ENCODE data around the gene NTM. TPM values are rescaled to one million over a fixed set of nuclear protein-coding genes. Genes with fewer than 3 reads are reported as not detected.
"Not testable (repeated sequence)": the region's sequence is repeated elsewhere in the genome, so short reads cannot be mapped to it uniquely, and the experiment has no call there.

The NTM gene
- total and polyA plus RNA-seq, 4 experiments from 2014 or later, result not detected

DNA sequence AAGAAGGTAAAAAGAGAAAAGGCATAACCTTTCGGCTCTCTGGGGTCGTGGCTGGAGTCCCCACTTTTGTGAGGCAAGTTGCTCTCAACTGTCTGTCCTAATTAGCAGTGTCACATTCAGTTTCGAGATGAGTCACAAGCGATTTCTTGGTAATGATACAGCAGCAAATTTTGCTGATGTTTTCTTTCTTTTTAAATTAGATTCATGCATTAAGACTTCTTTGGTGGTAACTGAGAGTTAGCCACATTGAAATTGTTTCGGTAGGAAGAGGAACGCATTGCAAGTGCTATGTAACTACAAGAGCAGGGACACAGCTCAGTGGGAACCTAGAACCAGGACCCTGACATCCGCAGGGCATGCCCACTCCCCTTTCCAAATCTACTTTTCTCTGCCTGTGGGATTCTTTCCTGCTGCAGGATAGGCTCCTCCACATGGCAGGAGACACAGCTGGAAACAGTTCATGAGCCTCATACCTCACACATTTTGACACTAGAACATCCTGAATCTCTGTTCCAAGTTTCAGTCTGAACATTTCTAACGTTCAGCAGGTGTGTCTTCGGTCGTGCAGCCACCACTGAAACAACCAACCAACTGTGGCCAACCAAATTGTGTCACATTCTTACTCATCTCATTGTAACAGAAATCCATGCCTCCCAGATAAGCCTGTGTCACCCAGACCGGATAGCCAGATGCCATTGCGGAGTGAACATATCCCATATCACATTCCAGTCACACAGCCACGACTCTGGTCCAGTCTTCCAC lies 987.6 kb downstream of the NTM start:
- Mint-ChIP-seq H3K36me3 (no peaks in the 10 kb centered on the region), H3K9me3 (peaks cover 0 to 6% (median 1%) of the 10 kb centered on the region in 8 donors), H3K4me3 (peak overlapping the region in 5 of 8 donors; percentile 12 to 37 (median 17)), H3K27ac (peak overlapping the region in 1 of 7 donors; percentile 15), H3K27me3 (peaks cover 0 to 1% of the 10 kb centered on the region in 2 donors), H3K4me1 (peaks cover 9 to 19% (median 14%) of the 10 kb centered on the region in 4 donors)
- Histone ChIP-seq H3K4me1 (ENCODE audit: insufficient read depth, low read length) (peaks cover 13% of the 10 kb centered on the region), H3K4me3 (ENCODE audit: low read length in 2 of 2) (no peak overlapping the region), H3K9me3 (ENCODE audit: control insufficient read depth in 1 of 2, low read length in 2 of 2) (no peaks in the 10 kb centered on the region), H3K27me3 (ENCODE audit: insufficient read depth, low read length) (no peaks in the 10 kb centered on the region), H3K27ac (ENCODE audit: low read depth, low read length) (no peak overlapping the region), H3K36me3 (ENCODE audit: insufficient read depth, low read length) (no peaks in the 10 kb centered on the region)
- POLR2A ChIA-PET (ENCODE audit: partially characterized antibody), result no interaction called here
- DNase-seq, result no peak
- intact Hi-C loops (cut with micrococcal nuclease), result no loop called here
- CTCF ChIA-PET (ENCODE audit: partially characterized antibody), result no interaction called here

- peaks cover 0 to 7% (median 3%) of the 10 kb centered on the region in 8 donors for H3K9me3 Mint-ChIP-seq
- CTCF ChIA-PET (ENCODE audit: partially characterized antibody), result no interaction called here
- no peak for DNase-seq
- H3K27me3 ChIP-seq (ENCODE audit: insufficient read depth, low read length), result no peaks in the 10 kb centered on the region
- H3K9me3 ChIP-seq (ENCODE audit: control insufficient read depth in 1 of 2, low read length in 2 of 2), result no peaks in the 10 kb centered on the region
- intact Hi-C loops (cut with micrococcal nuclease), result no loop called here
- H3K4me3 ChIP-seq (ENCODE audit: low read length in 2 of 2), result no peak overlapping the region
- H3K4me3 Mint-ChIP-seq, result peak overlapping the region in 3 of 8 donors; percentile 1 to 15 (median 7)
- POLR2A ChIA-PET (ENCODE audit: partially characterized antibody), result no interaction called here
- no peak overlapping the region for H3K27ac Mint-ChIP-seq
- peaks cover 9 to 19% (median 14%) of the 10 kb centered on the region in 4 donors for H3K4me1 Mint-ChIP-seq
- H3K27me3 Mint-ChIP-seq, result peaks cover 0 to 1% of the 10 kb centered on the region in 2 donors
- H3K36me3 ChIP-seq (ENCODE audit: insufficient read depth, low read length), result no peaks in the 10 kb centered on the region
- H3K36me3 Mint-ChIP-seq, result no peaks in the 10 kb centered on the region
- H3K27ac ChIP-seq (ENCODE audit: low read depth, low read length), result no peak overlapping the region
- peaks cover 13% of the 10 kb centered on the region for H3K4me1 ChIP-seq (ENCODE audit: insufficient read depth, low read length)
Measured at GRCh38 chr11:132358573-132358953, 988.1 kb downstream of the NTM start.

DNA sequence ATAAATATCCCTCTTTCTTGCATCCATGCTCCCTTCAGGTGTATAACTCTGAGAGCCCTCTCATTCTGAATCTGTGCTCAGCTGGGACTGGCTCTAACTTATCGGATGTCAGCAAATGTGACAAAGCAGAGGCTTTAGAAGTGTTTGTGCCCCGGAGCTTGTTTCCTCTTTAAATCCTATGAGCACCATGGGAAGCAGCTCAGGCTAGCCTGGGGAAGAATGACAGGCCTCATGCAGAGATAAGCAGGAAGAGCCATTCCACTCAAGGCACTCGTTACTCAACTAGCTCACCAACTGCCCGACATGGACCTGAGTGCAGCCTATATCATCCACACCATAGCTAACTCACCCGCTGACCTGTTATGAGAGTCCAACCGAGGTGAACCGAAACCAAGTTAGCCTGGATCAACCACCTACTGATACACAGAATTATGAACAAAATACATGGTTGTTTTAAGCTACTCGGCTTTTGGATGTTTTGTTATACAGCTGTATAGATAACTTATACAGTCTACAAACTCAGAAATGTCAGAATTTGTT lies 990.7 kb downstream of the NTM start:
- Mint-ChIP-seq H3K4me1 (peaks cover 9 to 19% (median 13%) of the 10 kb centered on the region in 4 donors), H3K36me3 (no peaks in the 10 kb centered on the region), H3K4me3 (no peak overlapping the region), H3K9me3 (peaks cover 0 to 10% (median 3%) of the 10 kb centered on the region in 8 donors), H3K27ac (no peak overlapping the region), H3K27me3 (peaks cover 0 to 1% of the 10 kb centered on the region in 2 donors)
- no peaks in the 10 kb centered on the region for H3K36me3 ChIP-seq (ENCODE audit: insufficient read depth, low read length)
- no peak for DNase-seq
- H3K27ac ChIP-seq (ENCODE audit: low read depth, low read length), result no peak overlapping the region
- no peak overlapping the region for H3K4me3 ChIP-seq (ENCODE audit: low read length in 2 of 2)
- H3K4me1 ChIP-seq (ENCODE audit: insufficient read depth, low read length), result peaks cover 13% of the 10 kb centered on the region
- intact Hi-C loops (cut with micrococcal nuclease), result no loop called here
- CTCF ChIA-PET (ENCODE audit: partially characterized antibody), result no interaction called here
- POLR2A ChIA-PET (ENCODE audit: partially characterized antibody), result no interaction called here
- H3K27me3 ChIP-seq (ENCODE audit: insufficient read depth, low read length), result no peaks in the 10 kb centered on the region
- H3K9me3 ChIP-seq (ENCODE audit: control insufficient read depth in 1 of 2, low read length in 2 of 2), result no peaks in the 10 kb centered on the region

DNA sequence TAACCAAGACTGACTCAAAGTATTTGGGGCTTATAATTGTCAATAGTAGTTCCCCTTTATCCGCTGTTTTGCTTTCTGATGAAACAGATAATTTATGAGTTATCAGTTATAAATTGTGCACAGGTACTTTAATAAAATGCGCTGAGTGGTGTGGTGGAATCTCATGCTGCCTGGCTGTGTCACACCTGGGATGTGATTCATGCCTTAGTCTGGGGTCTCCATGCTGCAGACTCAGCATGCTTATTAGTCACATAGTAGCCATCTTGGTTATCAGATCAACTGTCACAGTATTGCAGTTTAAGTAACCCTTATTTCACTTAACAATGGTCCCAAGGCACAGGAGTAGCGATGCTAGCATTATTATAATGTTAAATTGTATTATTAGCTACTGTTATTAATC lies 995.2 kb downstream of the NTM start:
- Histone ChIP-seq H3K27ac (ENCODE audit: low read depth, low read length) (no peak overlapping the region), H3K4me1 (ENCODE audit: insufficient read depth, low read length) (no peaks in the 10 kb centered on the region), H3K36me3 (ENCODE audit: insufficient read depth, low read length) (no peaks in the 10 kb centered on the region), H3K9me3 (ENCODE audit: control insufficient read depth in 1 of 2, low read length in 2 of 2) (no peaks in the 10 kb centered on the region), H3K27me3 (ENCODE audit: insufficient read depth, low read length) (no peaks in the 10 kb centered on the region), H3K4me3 (ENCODE audit: low read length in 2 of 2) (no peak overlapping the region)
- intact Hi-C loops (cut with micrococcal nuclease), result no loop called here
- DNase-seq, result no peak
- CTCF ChIA-PET (ENCODE audit: partially characterized antibody), result no interaction called here
- H3K9me3 Mint-ChIP-seq, result peaks cover 3 to 10% (median 5%) of the 10 kb centered on the region in 8 donors
- H3K27me3 Mint-ChIP-seq, result peaks cover 0 to 1% of the 10 kb centered on the region in 2 donors
- POLR2A ChIA-PET (ENCODE audit: partially characterized antibody), result no interaction called here
- H3K36me3 Mint-ChIP-seq, result no peaks in the 10 kb centered on the region
- peaks cover 0 to 3% (median under 1%) of the 10 kb centered on the region in 4 donors for H3K4me1 Mint-ChIP-seq
- no peak overlapping the region for H3K4me3 Mint-ChIP-seq
- H3K27ac Mint-ChIP-seq, result no peak overlapping the region

DNA sequence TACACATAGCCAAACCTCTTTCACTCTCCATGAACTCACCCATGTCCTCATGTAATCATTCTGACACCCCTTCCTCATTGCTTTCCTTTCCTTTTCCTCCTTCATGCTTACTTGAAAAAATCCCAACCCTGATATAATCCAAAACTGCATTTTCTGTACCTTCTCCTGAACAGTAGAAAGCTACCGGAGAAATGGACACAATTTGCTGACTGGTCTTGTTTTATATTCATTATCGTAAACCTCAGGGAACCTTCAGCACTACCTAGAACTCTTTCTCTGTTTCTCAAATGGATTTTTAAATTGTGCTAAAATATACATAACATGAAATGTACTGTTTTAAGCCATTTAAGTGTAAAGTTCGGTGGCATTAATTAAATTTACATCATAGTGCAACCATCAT lies 996.9 kb downstream of the NTM start:
- ChIA-PET CTCF (ENCODE audit: partially characterized antibody) (no interaction called here), POLR2A (ENCODE audit: partially characterized antibody) (no interaction called here)
- H3K36me3 ChIP-seq (ENCODE audit: insufficient read depth, low read length), result no peaks in the 10 kb centered on the region
- H3K27me3 Mint-ChIP-seq, result no peaks in the 10 kb centered on the region
- no peak overlapping the region for H3K4me3 ChIP-seq (ENCODE audit: low read length in 2 of 2)
- H3K4me3 Mint-ChIP-seq, result no peak overlapping the region
- H3K27ac Mint-ChIP-seq, result peak overlapping the region in 1 of 7 donors; percentile 75
- no peaks in the 10 kb centered on the region for H3K9me3 ChIP-seq (ENCODE audit: control insufficient read depth in 1 of 2, low read length in 2 of 2)
- no peak overlapping the region for H3K27ac ChIP-seq (ENCODE audit: low read depth, low read length)
- H3K4me1 Mint-ChIP-seq, result peaks cover 0 to 2% (median 0%) of the 10 kb centered on the region in 4 donors
- no peaks in the 10 kb centered on the region for H3K36me3 Mint-ChIP-seq
- no peak for DNase-seq
- H3K9me3 Mint-ChIP-seq, result peaks cover 3 to 10% (median 5%) of the 10 kb centered on the region in 8 donors
- no peaks in the 10 kb centered on the region for H3K4me1 ChIP-seq (ENCODE audit: insufficient read depth, low read length)
- no peaks in the 10 kb centered on the region for H3K27me3 ChIP-seq (ENCODE audit: insufficient read depth, low read length)
- intact Hi-C loops (cut with micrococcal nuclease), result no loop called here

- H3K9me3 ChIP-seq (ENCODE audit: control insufficient read depth in 1 of 2, low read length in 2 of 2); H3K4me3 Mint-ChIP-seq; H3K27ac Mint-ChIP-seq; CTCF ChIA-PET (ENCODE audit: partially characterized antibody); H3K9me3 Mint-ChIP-seq; POLR2A ChIA-PET (ENCODE audit: partially characterized antibody); H3K4me1 ChIP-seq (ENCODE audit: insufficient read depth, low read length); DNase-seq; H3K4me3 ChIP-seq (ENCODE audit: low read length in 2 of 2); H3K36me3 Mint-ChIP-seq; H3K27ac ChIP-seq (ENCODE audit: low read depth, low read length); H3K27me3 ChIP-seq (ENCODE audit: insufficient read depth, low read length); H3K36me3 ChIP-seq (ENCODE audit: insufficient read depth, low read length); H3K27me3 Mint-ChIP-seq; intact Hi-C loops (cut with micrococcal nuclease); H3K4me1 Mint-ChIP-seq: not testable (repeated sequence)
Measured at GRCh38 chr11:132370114-132370513, 999.7 kb downstream of the NTM start.

- H3K4me1 Mint-ChIP-seq, result peaks cover 0 to 2% (median 0%) of the 10 kb centered on the region in 4 donors
- H3K4me3 Mint-ChIP-seq, result no peak overlapping the region
- Histone ChIP-seq H3K36me3 (ENCODE audit: insufficient read depth, low read length) (no peaks in the 10 kb centered on the region), H3K4me1 (ENCODE audit: insufficient read depth, low read length) (no peaks in the 10 kb centered on the region), H3K27me3 (ENCODE audit: insufficient read depth, low read length) (no peaks in the 10 kb centered on the region), H3K27ac (ENCODE audit: low read depth, low read length) (no peak overlapping the region), H3K9me3 (ENCODE audit: control insufficient read depth in 1 of 2, low read length in 2 of 2) (no peaks in the 10 kb centered on the region), H3K4me3 (ENCODE audit: low read length in 2 of 2) (no peak overlapping the region)
- intact Hi-C loops (cut with micrococcal nuclease), result no loop called here
- no peaks in the 10 kb centered on the region for H3K27me3 Mint-ChIP-seq
- H3K9me3 Mint-ChIP-seq, result peaks cover 0 to 5% (median under 1%) of the 10 kb centered on the region in 8 donors
- ChIA-PET POLR2A (ENCODE audit: partially characterized antibody) (no interaction called here), CTCF (ENCODE audit: partially characterized antibody) (no interaction called here)
- no peak overlapping the region for H3K27ac Mint-ChIP-seq
- DNase-seq, result no peak
- no peaks in the 10 kb centered on the region for H3K36me3 Mint-ChIP-seq
Measured at GRCh38 chr11:132373405-132374143, 1003.2 kb downstream of the NTM start.

All from CD4-positive, alpha-beta memory T cell (primary cell).